ENCODE measurements around the gene RAD51. TPM values are rescaled to one million over a fixed set of nuclear protein-coding genes. Genes with fewer than 3 reads are reported as not detected.

RAD51 gene
- total RNA-seq, 1 donor from 2014 or later: 4.8 TPM

Other genes starting within 250 kb of the RAD51 start
- gene CHST14, start 224.2 kb upstream of the RAD51 start, total RNA-seq: 11.7 and 19.7 TPM in 2 replicates
- gene CCDC32, start 130.1 kb upstream of the RAD51 start, total RNA-seq: 20.3 and 25.7 TPM in 2 replicates
- 14.0 and 14.8 TPM in 2 replicates for gene RPUSD2, start 125.9 kb upstream of the RAD51 start, total RNA-seq
- 7.5 and 37.5 TPM in 2 replicates for gene KNL1, start 100.9 kb upstream of the RAD51 start, total RNA-seq
- 31.0 and 46.1 TPM in 2 replicates for gene RMDN3, start 60.1 kb downstream of the RAD51 start, total RNA-seq
- gene GCHFR, start 68.9 kb downstream of the RAD51 start, total RNA-seq: 29.5 and 30.6 TPM in 2 replicates
- gene C15orf62, start 74.8 kb downstream of the RAD51 start, total RNA-seq: 1.0 and 2.1 TPM in 2 replicates
- 32.3 and 47.5 TPM in 2 replicates for gene ZFYVE19, start 111.9 kb downstream of the RAD51 start, total RNA-seq
- 21.6 and 61.4 TPM in 2 replicates for gene DNAJC17, start 112.3 kb downstream of the RAD51 start, total RNA-seq
- gene PPP1R14D, start 133.5 kb downstream of the RAD51 start, total RNA-seq: not detected in 2 replicates
- 1.2 and 3.7 TPM in 2 replicates for gene SPINT1, start 148.9 kb downstream of the RAD51 start, total RNA-seq
- gene RHOV, start 179.1 kb downstream of the RAD51 start, total RNA-seq: 0.17 TPM in 1 of 2 replicates, not detected in the other
- 64.1 and 67.2 TPM in 2 replicates for gene VPS18, start 199.3 kb downstream of the RAD51 start, total RNA-seq
- gene DLL4, start 234.2 kb downstream of the RAD51 start, total RNA-seq: 128 and 158 TPM in 2 replicates

Measured in dermis blood vessel endothelial cell (primary cell).